GM18951 (cell line): Measurements from ENCODE around the gene GBX1.

Experiments used
- POLR2A ChIP-seq: IDR thresholded peaks from 4 replicates; pipeline ENCODE4 v1.6.1; 2011; ENCODE audit warnings: mild to moderate bottlenecking; ENCODE audit not compliant: insufficient read length, insufficient read depth; ENCODE audit errors: extremely low read depth
- in situ Hi-C: fragments of 300-500 bp; cut with MboI; formaldehyde crosslinking; loops from one replicate; pipeline ENCODE4 v1.12.0; 2022; ENCODE audit warnings: low sequenced_read_pairs, mixed read lengths, inconsistent platforms; ENCODE audit not compliant: unreplicated experiment

Gene GBX1

DNA sequence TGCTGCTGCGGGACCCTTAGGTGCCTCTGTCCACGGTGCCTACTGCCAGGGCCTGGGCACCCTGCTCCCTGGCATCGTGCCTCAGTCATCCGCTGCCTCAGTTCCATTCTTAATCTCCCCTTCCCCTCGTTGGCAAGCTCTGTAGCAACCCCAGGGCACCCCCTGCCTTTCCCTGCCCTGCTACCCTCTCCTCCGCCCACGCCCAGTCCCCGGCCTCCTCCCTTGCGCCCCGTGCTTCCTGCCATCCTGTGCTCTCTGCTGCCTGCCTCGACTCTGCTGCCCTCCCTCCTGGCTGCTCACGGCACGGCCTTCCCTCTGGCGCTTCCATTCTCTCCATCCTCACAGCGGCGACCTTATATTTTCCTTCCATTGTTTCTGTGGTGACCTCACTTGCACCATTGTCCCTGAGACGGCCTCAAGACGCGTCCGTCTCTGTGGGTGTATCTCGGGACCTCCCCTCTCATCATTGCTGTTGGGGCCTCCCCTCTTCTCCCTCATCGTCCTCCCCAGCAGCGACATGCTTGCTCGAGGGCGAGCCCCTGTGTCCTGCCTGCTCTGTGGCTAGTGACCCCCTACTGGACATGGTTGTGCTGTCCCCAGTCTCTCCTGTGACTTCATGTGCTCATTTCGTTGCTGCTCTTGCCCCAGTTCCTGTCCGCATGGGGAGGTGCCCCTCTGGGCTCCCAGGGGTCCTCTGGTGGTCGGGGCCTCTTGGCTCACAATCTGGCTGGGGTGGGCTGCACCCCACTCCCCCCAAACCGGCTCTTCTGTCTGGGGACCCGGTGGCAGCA lies 45.9 kb downstream of the GBX1 start:
- no peak for TF ChIP-seq POLR2A
- in situ Hi-C loops: no loop called here

DNA sequence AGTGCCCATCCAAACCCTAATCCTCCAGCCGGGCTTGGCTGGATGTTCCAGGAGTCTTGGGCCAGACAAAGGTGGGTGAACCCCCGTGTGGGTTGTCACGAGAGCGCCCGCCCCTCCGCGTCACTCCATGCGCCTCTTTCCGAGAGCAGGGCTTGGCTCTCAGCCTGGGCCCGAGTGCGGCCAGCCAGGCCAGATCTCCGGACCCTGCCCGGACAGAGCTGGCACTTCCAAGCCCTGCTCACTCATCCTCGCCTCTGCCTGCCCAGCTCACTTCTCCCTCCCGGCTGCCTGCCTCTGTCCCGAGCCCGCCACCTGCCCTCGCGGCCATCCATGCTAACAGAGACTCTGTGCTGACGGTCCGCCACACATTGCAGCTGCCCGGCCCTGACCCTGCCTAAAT lies 46.6 kb downstream of the GBX1 start:
- in situ Hi-C loops: no loop called here
- no peak for TF ChIP-seq POLR2A

DNA sequence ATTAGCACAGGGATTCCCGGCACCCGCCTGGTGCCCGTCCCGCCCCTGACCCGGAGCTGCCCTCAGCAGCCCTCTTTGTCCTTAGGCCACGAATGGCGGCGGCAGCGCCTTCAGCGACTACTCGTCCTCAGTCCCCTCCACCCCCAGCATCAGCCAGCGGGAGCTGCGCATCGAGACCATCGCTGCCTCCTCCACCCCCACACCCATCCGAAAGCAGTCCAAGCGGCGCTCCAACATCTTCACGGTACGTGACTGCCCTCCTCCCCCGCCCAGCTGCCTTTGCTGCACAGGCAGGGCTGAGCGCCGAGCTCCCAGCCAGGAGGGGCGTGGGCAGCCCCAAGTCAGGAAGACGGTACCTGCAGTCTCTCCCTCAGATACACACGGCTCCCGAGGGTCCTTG lies 47.6 kb downstream of the GBX1 start:
- in situ Hi-C loops: no loop called here
- no peak for TF ChIP-seq POLR2A

DNA sequence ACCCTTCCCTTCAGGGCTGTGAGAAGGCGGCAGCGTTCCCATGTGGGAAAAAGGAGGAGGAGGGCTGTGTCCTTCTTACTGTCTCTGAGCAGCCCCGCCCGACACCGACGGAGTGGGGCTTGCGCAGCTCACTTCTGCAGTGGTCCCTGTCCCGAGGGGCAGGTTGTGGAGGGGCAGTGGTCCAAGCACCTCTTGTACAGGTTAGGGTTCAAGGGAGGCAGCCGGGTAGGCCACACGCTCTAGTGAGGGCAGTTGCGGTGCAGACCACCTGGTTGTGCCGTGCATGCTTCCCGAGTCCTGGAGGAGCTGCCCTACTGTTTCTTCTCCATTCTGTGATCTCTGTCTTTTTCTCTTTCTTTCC lies 48.5 kb downstream of the GBX1 start:
- no peak for TF ChIP-seq POLR2A
- in situ Hi-C loops: no loop called here

DNA sequence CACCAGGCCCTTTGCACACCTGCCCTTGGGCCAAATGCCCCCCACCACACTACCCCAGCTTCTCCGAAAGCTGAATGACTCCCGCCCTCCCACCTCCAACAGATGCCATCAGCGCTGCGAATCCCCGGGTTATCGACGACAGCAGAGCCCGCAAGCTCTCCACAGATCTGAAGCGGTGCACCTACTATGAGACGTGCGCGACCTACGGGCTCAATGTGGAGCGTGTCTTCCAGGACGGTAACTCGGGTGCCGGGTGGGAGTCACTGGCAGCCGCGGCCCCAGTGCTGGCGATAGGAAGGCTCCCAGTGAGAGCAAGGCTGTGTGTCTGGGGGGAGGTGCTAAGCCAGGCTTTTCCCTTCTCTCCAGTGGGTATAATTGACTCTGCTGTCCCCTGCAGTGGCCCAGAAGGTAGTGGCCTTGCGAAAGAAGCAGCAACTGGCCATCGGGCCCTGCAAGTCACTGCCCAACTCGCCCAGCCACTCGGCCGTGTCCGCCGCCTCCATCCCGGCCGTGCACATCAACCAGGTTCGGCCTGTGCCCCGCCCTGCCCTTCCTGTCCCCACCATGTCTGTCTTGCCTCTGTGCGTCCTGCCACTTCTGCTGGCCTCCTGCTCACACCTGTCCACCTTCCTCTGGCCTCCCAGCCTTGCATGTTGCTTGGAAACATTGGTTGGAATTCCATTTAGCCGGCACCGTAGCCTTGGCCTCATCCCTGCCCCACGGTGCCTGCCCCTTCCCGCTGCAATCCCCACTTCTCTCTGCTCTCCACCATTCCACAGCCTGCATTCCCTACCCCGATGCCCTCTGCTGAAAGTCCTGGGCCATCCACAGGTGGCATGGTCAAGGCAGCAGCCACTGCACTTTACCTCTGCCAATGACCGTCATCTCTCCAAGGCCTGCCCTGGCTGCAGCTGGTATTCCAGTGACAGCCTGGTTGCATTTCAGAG lies 49.1 kb downstream of the GBX1 start:
- in situ Hi-C loops: no loop called here
- TF ChIP-seq POLR2A: no peak

DNA sequence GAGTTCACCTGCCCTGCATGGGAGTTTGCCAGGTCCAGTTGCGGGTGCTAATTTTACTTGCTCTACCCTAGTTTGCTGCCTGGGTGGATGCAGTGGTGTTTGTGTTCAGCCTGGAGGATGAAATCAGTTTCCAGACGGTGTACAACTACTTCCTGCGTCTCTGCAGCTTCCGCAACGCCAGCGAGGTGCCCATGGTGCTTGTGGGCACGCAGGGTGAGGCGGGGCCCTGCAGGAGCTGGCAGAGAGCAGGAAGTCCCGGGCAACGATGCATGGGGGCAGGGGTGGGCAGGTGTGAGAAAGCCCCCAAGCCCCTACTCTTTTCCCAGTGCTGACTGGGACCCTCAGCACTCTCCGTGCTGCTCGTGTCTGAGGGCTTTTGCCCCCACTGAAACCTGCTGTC lies 49.9 kb downstream of the GBX1 start:
- in situ Hi-C loops: no loop called here
- TF ChIP-seq POLR2A: no peak

DNA sequence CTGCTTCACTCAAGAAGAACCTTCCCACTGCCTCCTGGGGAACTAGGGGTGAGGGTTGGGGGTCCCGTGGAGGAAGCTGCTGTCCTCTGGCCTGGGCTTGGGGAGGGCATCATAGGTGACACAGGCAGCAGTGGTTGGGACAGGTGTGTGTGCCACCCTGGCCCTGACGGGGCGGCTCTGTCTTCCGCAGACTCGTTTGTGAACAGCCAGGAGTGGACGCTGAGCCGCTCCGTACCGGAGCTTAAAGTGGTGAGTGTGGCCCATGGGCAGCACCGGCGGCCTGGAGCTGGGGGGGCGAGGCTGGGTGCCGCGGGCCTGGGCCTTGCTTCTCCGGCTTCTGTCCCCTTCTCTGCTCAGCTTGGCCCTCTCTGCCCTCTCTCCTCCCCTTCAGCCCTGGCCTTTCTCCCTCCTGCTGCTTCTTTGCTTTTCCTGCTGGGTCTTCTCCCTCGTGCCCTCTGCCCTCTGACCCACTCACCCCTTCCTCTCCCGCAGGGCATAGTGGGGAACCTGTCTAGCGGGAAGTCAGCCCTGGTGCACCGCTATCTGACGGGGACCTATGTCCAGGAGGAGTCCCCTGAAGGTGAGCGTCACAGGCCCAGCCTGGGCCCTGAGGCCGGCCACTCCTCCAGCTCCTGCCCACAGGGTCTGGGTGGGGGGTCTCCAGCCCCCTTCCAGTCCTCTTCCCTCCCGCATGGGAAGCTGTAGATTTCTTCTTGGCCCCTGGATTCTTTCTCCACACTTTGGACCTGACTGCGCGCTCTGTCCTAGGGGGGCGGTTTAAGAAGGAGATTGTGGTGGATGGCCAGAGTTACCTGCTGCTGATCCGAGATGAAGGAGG lies 50.7 kb downstream of the GBX1 start:
- in situ Hi-C loops: no loop called here
- no peak for TF ChIP-seq POLR2A

DNA sequence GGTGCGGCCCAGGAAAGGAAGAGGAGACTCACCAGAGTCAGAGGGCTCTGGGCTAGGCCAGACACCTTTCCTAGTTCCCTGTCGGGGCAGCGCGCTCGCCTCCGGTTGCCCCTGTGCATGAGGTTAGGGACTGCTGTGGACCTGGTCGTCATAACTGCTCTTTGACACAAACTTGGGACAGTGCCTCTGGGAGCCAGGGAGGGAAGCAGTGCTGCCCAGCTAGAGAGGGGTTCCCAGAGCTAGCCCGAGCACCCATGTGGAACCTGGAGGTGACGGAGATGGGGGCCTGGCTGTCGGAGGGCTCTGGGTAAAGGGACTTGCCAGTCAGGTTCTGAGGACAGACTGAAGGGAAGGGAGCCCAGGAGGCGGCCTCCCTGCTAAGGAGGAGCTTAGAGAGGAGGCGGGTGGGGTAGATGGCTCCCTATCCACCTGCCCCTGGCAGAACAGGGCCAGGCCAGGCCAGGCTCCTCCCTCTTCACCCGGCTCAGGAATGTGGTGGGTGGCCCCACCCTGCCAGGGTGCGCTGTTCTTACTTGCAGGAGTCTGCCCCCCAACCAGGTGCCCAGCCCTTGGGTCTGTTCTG lies 51.6 kb downstream of the GBX1 start:
- no peak for TF ChIP-seq POLR2A
- in situ Hi-C loops: no loop called here

DNA sequence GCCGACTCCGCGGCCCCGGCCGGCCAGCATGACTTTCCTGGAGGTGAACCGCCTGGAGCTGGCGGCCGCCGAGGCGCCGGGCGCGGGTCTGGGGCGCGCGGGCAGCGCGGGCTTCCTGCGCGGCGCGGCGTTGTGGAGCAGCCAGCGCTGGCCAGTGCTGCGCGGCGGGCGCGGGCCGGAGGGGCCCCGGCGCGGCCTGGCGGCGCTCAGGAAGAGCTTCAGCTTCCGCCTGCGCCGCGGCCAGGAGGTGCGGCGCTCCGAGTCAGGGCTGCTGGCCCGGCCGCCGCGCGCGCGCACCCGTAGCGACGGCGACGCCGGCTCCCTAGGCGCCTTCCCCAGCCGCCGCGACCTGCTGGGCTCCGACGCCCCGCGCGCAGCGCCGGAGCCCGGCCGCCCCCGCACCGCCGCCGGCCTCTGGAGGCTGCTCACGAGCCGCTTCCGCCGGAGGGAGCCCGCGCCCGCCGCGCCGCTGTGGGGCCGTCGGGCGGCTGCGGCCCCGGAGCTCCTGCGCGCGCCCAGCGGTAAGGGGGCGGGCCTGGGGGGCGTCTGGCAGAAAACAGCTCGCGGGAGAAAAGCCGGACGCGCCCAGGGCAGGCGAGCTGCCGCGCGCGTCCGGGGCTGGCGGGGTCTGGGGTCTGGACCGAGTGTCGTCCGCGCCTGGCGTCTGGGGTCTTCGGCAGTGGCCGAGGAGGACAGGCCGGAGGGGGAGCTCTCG lies 52.2 kb downstream of the GBX1 start:
- in situ Hi-C loops: no loop called here
- no peak for TF ChIP-seq POLR2A

DNA sequence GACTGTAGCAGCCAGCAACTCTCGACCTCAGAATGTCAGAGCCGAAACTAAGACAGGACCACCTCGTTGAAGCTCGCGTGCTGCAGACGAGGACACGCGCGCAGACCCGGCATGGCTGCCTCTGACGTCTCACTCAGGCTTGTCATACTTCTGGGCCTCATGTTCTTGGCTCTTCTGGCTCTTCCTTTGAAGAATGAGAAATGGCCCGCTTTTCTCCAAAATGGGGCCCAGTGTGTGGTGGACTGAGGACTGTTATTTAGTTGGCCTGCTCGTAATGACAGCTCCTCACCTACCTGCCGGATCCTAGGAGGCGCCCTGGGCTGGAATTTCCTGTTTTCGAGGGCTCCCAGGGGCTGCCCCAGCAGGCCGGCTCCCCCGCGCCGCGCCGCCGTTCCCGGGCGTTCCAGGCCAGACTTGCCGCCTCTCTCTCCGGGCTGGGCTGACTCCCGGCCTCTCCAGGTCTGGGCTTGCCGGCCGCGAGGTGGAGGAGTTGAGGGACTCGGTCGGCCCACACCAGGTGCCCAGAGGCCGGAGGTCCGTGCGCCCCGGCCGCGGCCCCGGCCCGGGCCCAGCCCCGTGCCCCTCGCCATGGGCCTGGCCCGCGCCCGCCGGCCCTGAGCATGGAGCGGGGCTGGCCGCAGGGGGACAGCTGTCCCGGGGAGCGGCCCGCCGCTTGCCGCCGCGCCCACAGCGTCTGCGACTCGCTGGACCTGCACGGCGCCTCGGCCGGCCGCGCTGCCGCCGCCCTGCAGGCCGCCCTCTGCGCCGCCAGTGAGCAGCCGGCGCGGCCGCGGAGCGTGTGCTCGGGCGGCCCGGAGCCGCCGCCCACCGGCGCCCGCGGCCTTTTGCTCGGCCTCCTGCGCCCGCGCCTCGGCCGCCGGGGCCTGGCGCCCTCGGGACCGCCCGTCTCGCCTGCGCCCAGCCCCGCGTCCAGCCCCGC lies 53.1 kb downstream of the GBX1 start:
- in situ Hi-C loops: no loop called here
- no peak for TF ChIP-seq POLR2A
